Fibroblast of pulmonary artery (primary cell): ENCODE results near the gene CWH43.
"Not testable (repeated sequence)": the region's sequence is repeated elsewhere in the genome, so short reads cannot be mapped to it uniquely, and the experiment has no call there.

ENCODE experiments used
- DNase-seq: peaks from one replicate; pipeline ENCODE4 v3.0.0-alpha.2; 2010; ENCODE audit warnings: low read depth
- H3K4me3 ChIP-seq: replicated peaks from 2 replicates; pipeline ENCODE4 v1.5.1; 2011; ENCODE audit warnings: low read depth, mild to moderate bottlenecking, control low read depth, low read length, moderate library complexity
- CTCF ChIP-seq: IDR thresholded peaks from 2 replicates; pipeline ENCODE4 v1.5.1; 2011; ENCODE audit warnings: mild to moderate bottlenecking, control low read depth, low read length, inconsistent platforms; ENCODE audit errors: missing control alignments

The CWH43 gene

GRCh38 chr4:48974979-48975640, 11.0 kb upstream of the CWH43 start:
- no peak for DNase-seq
- no peak overlapping the region for H3K4me3 ChIP-seq
- TF ChIP-seq CTCF: no peak

- no peak for TF ChIP-seq CTCF
- no peak for DNase-seq
- H3K4me3 ChIP-seq: no peak overlapping the region
Observed at GRCh38 chr4:48976041-48976440, 10.0 kb upstream of the CWH43 start.

GRCh38 chr4:48979914-48980579, 6.0 kb upstream of the CWH43 start:
- H3K4me3 ChIP-seq: no peak overlapping the region
- no peak for TF ChIP-seq CTCF
- peak; percentile 12 for DNase-seq

- not testable (repeated sequence) for DNase-seq
Observed at GRCh38 chr4:48984005-48984404, 2.1 kb upstream of the CWH43 start.

GRCh38 chr4:48985602-48985975, 486 bp upstream of the CWH43 start:
- H3K4me3 ChIP-seq: no peak overlapping the region
- no peak for DNase-seq
- TF ChIP-seq CTCF: no peak

More at GRCh38 chr4:48984005-48984404, 2.1 kb upstream of the CWH43 start:
- not testable (repeated sequence) for H3K4me3 ChIP-seq

- TF ChIP-seq CTCF: no peak
- no peak overlapping the region for H3K4me3 ChIP-seq
- DNase-seq: no peak
Observed at GRCh38 chr4:48986654-48987164, 634 bp downstream of the CWH43 start.

GRCh38 chr4:48989461-48990203, 3.6 kb downstream of the CWH43 start:
- no peak for TF ChIP-seq CTCF
- DNase-seq: no peak
- no peak overlapping the region for H3K4me3 ChIP-seq
